ENCODE measurements around the gene COX20.
"Not testable (repeated sequence)": the region's sequence is repeated elsewhere in the genome, so short reads cannot be mapped to it uniquely, and the experiment has no call there.

DNA sequence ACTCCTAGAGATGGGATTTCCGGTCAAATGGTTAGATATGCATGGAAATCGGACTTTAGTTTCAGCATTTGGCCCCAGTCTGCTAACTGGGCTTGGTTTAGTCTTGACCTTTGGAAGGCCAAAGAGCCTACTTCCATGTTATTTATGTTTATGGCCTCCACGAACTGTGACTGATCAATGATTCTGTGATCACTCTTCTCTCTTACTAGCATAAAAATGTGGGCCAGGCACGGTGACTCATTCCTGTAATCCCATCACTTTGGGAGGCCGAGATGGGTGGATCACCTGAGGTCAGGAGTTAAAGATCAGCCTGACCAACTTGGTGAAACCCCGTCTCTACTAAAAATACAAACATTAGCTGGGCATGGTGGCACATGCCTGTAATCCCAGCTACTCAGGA, 40.9 kb upstream of the COX20 start:
- TF ChIP-seq POLR2A (IDR thresholded peaks at IDR 0.05; ENCODE audit: low read depth, low read length); PAX8 (IDR thresholded peaks at IDR 0.05); EED (IDR thresholded peaks at IDR 0.05; ENCODE audit: low read depth); SMC3 (IDR thresholded peaks at IDR 0.05; ENCODE audit: borderline replicate concordance, low read length); NRF1 (conservative IDR thresholded peaks at IDR 0.05; ENCODE audit: low read depth, low read length): not testable (repeated sequence)
- TF ChIP-seq, protein P1, sequence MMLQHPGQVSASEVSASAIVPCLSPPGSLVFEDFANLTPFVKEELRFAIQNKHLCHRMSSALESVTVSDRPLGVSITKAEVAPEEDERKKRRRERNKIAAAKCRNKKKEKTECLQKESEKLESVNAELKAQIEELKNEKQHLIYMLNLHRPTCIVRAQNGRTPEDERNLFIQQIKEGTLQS (IDR thresholded peaks at IDR 0.05; ENCODE audit: borderline replicate concordance, extremely low read depth, low read depth, low read length): not testable (repeated sequence)
- TF ChIP-seq, protein P2, sequence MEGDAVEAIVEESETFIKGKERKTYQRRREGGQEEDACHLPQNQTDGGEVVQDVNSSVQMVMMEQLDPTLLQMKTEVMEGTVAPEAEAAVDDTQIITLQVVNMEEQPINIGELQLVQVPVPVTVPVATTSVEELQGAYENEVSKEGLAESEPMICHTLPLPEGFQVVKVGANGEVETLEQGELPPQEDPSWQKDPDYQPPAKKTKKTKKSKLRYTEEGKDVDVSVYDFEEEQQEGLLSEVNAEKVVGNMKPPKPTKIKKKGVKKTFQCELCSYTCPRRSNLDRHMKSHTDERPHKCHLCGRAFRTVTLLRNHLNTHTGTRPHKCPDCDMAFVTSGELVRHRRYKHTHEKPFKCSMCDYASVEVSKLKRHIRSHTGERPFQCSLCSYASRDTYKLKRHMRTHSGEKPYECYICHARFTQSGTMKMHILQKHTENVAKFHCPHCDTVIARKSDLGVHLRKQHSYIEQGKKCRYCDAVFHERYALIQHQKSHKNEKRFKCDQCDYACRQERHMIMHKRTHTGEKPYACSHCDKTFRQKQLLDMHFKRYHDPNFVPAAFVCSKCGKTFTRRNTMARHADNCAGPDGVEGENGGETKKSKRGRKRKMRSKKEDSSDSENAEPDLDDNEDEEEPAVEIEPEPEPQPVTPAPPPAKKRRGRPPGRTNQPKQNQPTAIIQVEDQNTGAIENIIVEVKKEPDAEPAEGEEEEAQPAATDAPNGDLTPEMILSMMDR (IDR thresholded peaks at IDR 0.05 in 2 of 3, conservative IDR thresholded peaks at IDR 0.05 in 1 of 3; ENCODE audit: control insufficient read depth in 2 of 3, extremely low read depth in 1 of 3, insufficient read depth in 1 of 3, low read depth in 3 of 3, low read length in 3 of 3): not testable (repeated sequence)
